Effector CD8-positive, alpha-beta T cell (primary cell): Measurements from ENCODE around the gene IPO4.

Experiments used
- DNase-seq: peaks from one replicate; lab custom pipeline; 2025; lab: John Stamatoyannopoulos, UW

The IPO4 gene

GRCh38 chr14:24132061-24132685, 56.4 kb downstream of the IPO4 start:
- no peak for DNase-seq

GRCh38 chr14:24131549-24131966, 57.1 kb downstream of the IPO4 start:
- DNase-seq = no peak

GRCh38 chr14:24130717-24131548, 57.7 kb downstream of the IPO4 start:
- DNase-seq = no peak

GRCh38 chr14:24130380-24130716, 58.3 kb downstream of the IPO4 start, which contains the start of gene FITM1:
Gene FITM1, plus strand, starts transcription at chr14:24130659. Its CDS starts 905 bp downstream, at chr14:24131564.
- DNase-seq = no peak
